ENCODE data around the gene TAP2.
A peak's percentile ranks its signal among the peaks of the same experiment; 100 is the strongest.

Gene TAP2

GRCh38 chr6:32854376-32855178 lies 16.0 kb upstream of the TAP2 start:
- DNase-seq (ENCODE audit: low spot score): peak; percentile 47

GRCh38 chr6:32853541-32854375 lies 15.2 kb upstream of the TAP2 start, which contains the start of the genes PSMB9 and TAP1:
TSS of gene PSMB9 (plus strand) at chr6:32854192. CDS start at chr6:32854230, 38 bp downstream.
TSS of gene TAP1 (minus strand) at chr6:32853704. CDS start at chr6:32853636, 68 bp downstream.
- peak; percentile 95 for DNase-seq (ENCODE audit: low spot score)

- peak; percentile 61 for DNase-seq (ENCODE audit: low spot score)
Measured at GRCh38 chr6:32852844-32853540, 14.5 kb upstream of the TAP2 start.

- peak; percentile 22 for DNase-seq (ENCODE audit: low spot score)
Measured at GRCh38 chr6:32852018-32852843, 13.7 kb upstream of the TAP2 start.

- no peak for DNase-seq (ENCODE audit: low spot score)
Measured at GRCh38 chr6:32851025-32851424, 12.5 kb upstream of the TAP2 start.

GRCh38 chr6:32849126-32849525 lies 10.6 kb upstream of the TAP2 start:
- DNase-seq (ENCODE audit: low spot score): no peak

- DNase-seq (ENCODE audit: low spot score): no peak
Measured at GRCh38 chr6:32847795-32848194, 9.3 kb upstream of the TAP2 start.

- DNase-seq (ENCODE audit: low spot score): no peak
Measured at GRCh38 chr6:32847004-32847403, 8.5 kb upstream of the TAP2 start.

GRCh38 chr6:32845384-32845884 lies 6.9 kb upstream of the TAP2 start:
- DNase-seq (ENCODE audit: low spot score): no peak

- no peak for DNase-seq (ENCODE audit: low spot score)
Measured at GRCh38 chr6:32844839-32845383, 6.4 kb upstream of the TAP2 start.

- peak; percentile 97 for DNase-seq (ENCODE audit: low spot score)
Measured at GRCh38 chr6:32843979-32844838, 5.7 kb upstream of the TAP2 start, which contains the start of gene PSMB8. TSS of gene PSMB8 (minus strand) at chr6:32844047. CDS start at chr6:32843996, 51 bp downstream.

- DNase-seq (ENCODE audit: low spot score): peak; percentile 20
Measured at GRCh38 chr6:32843331-32843978, 4.9 kb upstream of the TAP2 start.

GRCh38 chr6:32842690-32843089 lies 4.2 kb upstream of the TAP2 start:
- DNase-seq (ENCODE audit: low spot score): no peak

GRCh38 chr6:32842021-32842650 lies 3.6 kb upstream of the TAP2 start:
- no peak for DNase-seq (ENCODE audit: low spot score)

GRCh38 chr6:32840604-32841246 lies 2.2 kb upstream of the TAP2 start:
- no peak for DNase-seq (ENCODE audit: low spot score)

- DNase-seq (ENCODE audit: low spot score): no peak
Measured at GRCh38 chr6:32839356-32839755, 817 bp upstream of the TAP2 start.

GRCh38 chr6:32837651-32838113 lies 857 bp downstream of the TAP2 start:
- DNase-seq (ENCODE audit: low spot score): peak; percentile 87

GRCh38 chr6:32836873-32837272 lies 1.7 kb downstream of the TAP2 start:
- DNase-seq (ENCODE audit: low spot score): no peak
